H1 (cell line): ENCODE results near the gene ELMO1. TPM values are rescaled to one million over a fixed set of nuclear protein-coding genes. Genes with fewer than 3 reads are reported as not detected.

Experiments
- CTBP2 ChIP-seq: IDR thresholded peaks from 2 replicates; pipeline ENCODE4 v1.7.0; 2011; ENCODE audit warnings: borderline replicate concordance, mild to moderate bottlenecking, moderate library complexity, mixed read lengths, low read length; ENCODE audit not compliant: insufficient read depth, insufficient read length
- KDM5A ChIP-seq: fragments of 200-600 bp; IDR thresholded peaks from 2 replicates; pipeline ENCODE4 v1.7.1; 2012; ENCODE audit warnings: mild to moderate bottlenecking, low read length, inconsistent platforms, mixed read lengths
- SP2 ChIP-seq: IDR thresholded peaks from 2 replicates; pipeline ENCODE4 v1.6.1; 2012; ENCODE audit warnings: mild to moderate bottlenecking, low read length, inconsistent platforms
- SRF ChIP-seq: IDR thresholded peaks from 2 replicates; pipeline ENCODE4 v1.6.1; 2011; ENCODE audit warnings: mild to moderate bottlenecking, low read depth, low read length, moderate library complexity
- TBP ChIP-seq: IDR thresholded peaks from 2 replicates; pipeline ENCODE4 v1.6.1; 2011; ENCODE audit warnings: low read depth, low read length, improper control_type of control experiment
- TEAD4 ChIP-seq: IDR thresholded peaks from 2 replicates; pipeline ENCODE4 v1.6.1; 2012; ENCODE audit warnings: low read depth, low read length, inconsistent platforms, mixed read lengths
- polyA plus RNA-seq, 7 experiments: library from polyadenylated mRNA; depleted of rRNA in 3 of 7; stranded (reverse) in 5 of 7; unstranded in 2 of 7; fragments of >200 nt in 5 of 7; fragments of 200-250 nt in 2 of 7; gene quantifications; 1 replicate in 5 of 7; 2 replicates in 1 of 7; 4 replicates in 1 of 7; pipeline versions ENCODE4 v1.2.1 to v1.2.3, GENCODE V29; 2011 to 2013; ENCODE audit warnings: missing spikeins in 2 of 7, mixed read lengths in 2 of 7
- total RNA-seq: library from RNA; stranded (reverse); fragmentation: NEBNext Ultra II Directional; extraction: Animal tissue kit (Norgen Biotek cat#: 25700); gene quantifications from 2 replicates; pipeline ENCODE4 v1.2.1, GENCODE V29; 2021

ELMO1 gene
- total and polyA plus RNA-seq, 2 of the 8 experiments (the other 6 are each of a cell fraction or from before 2014, with no cell fraction given): 18.4 to 21.0 TPM

GRCh38 chr7:37311355-37311754 lies 137.3 kb downstream of the ELMO1 start (continued):
- no peak for TF ChIP-seq SP2
- TF ChIP-seq TEAD4: no peak
- no peak for TF ChIP-seq KDM5A
- no peak for TF ChIP-seq SRF
- TF ChIP-seq CTBP2: no peak
- no peak for TF ChIP-seq TBP
